Activated CD8-positive, alpha-beta memory T cell treated with anti-CD3 and anti-CD28 coated beads, Interleukin-2, amount 10 ng/mL, durations not matched to agents 7 days and 5 days (primary cell): Measurements from ENCODE around the gene PHYH. TPM values are rescaled to one million over a fixed set of nuclear protein-coding genes. Genes with fewer than 3 reads are reported as not detected.

ENCODE experiments used
- ATAC-seq: fragments of 150-1000 bp; cut with Tn5 transposase; one replicate; pipeline ENCODE4 v1.10.0; 2021; ENCODE audit warnings: moderate library complexity
- CTCF ChIA-PET: fragments of 350-600 bp; sonication (Branson Sonifier 250); formaldehyde crosslinking; loops from one replicate; lab custom pipeline; 2021; ENCODE audit warnings: antibody characterized with exemption; lab: Charles Lee
- DNase-seq: peaks from one replicate; pipeline ENCODE4 v3.0.0-alpha.2; 2020
- H3K27ac Mint-ChIP-seq: one replicate; pipeline ENCODE4 v1.8.0; 2021; ENCODE audit warnings: mild to moderate bottlenecking, mixed read lengths
- H3K27me3 Mint-ChIP-seq: one replicate; pipeline ENCODE4 v1.8.0; 2021; ENCODE audit warnings: mixed read lengths
- H3K36me3 Mint-ChIP-seq: one replicate; pipeline ENCODE4 v1.8.0; 2021; ENCODE audit warnings: mild to moderate bottlenecking, mixed read lengths
- H3K4me1 Mint-ChIP-seq: one replicate; pipeline ENCODE4 v1.8.0; 2021; ENCODE audit warnings: mixed read lengths
- H3K4me3 Mint-ChIP-seq: one replicate; pipeline ENCODE4 v1.8.0; 2021; ENCODE audit warnings: mild to moderate bottlenecking, moderate library complexity, mixed read lengths
- H3K9me3 Mint-ChIP-seq: one replicate; pipeline ENCODE4 v1.8.0; 2022; ENCODE audit warnings: low read depth, mixed read lengths
- total RNA-seq, 2 experiments: library from RNA; stranded (reverse); gene quantifications; one replicate each; pipeline ENCODE4 v1.2.3, GENCODE V29; 2021

The PHYH gene
- total RNA-seq, 2 experiments from 2014 or later = 13.6 to 14.4 TPM

GRCh38 chr10:13311177-13311575 lies 11.3 kb upstream of the PHYH start:
- CTCF ChIA-PET = interaction anchor here (0.6 to 1.8 kb wide), 2 partner anchors 9 to 34 kb away, joined by 3 to 5 read pairs; no protein-coding TSS in a partner anchor
- H3K4me3 Mint-ChIP-seq = no peak overlapping the region

DNA sequence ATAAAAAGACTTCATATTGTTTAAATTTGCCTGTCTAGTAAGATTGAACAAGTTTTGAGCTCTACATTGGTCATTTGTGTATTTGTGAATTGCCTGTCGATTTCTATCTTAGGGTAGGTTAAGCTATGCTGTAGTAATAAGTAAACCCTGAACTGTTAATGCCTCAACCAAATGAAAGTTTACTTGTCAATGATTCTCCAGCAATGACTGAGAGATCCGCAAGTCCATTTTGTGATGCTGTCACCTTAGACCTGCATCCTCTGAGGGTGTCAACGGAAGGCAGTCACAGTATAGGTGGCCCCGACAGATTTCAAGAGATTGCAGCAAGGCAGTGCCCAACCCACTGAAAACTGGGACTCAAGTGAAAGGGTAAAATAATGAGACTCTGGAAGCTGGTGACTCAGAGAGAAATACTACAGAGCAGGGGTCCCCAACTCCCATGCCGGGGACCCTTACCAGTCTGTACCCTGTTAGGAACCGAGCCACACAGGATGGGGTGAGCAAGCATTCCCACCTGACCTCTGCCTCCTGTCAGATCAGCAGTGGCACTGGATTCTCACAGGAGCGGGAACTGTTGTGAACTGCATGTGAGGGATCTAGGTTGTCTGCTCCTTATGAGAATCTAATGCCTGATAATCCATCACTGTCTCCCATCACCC lies 10.8 kb upstream of the PHYH start:
- no peaks in the 10 kb centered on the region for H3K4me1 Mint-ChIP-seq
- H3K27ac Mint-ChIP-seq = no peak overlapping the region
- H3K27me3 Mint-ChIP-seq = no peaks in the 10 kb centered on the region
- ATAC-seq = no peak
- DNase-seq = no peak
- no peak overlapping the region for H3K4me3 Mint-ChIP-seq
- CTCF ChIA-PET = interaction anchor here (0.6 to 1.8 kb wide), 2 partner anchors 8 to 33 kb away, joined by 3 to 5 read pairs; no protein-coding TSS in a partner anchor
- H3K36me3 Mint-ChIP-seq = no peaks in the 10 kb centered on the region
- no peaks in the 10 kb centered on the region for H3K9me3 Mint-ChIP-seq

More at GRCh38 chr10:13311177-13311575, 11.3 kb upstream of the PHYH start:
- Mint-ChIP-seq H3K4me1 (no peaks in the 10 kb centered on the region), H3K9me3 (no peaks in the 10 kb centered on the region), H3K36me3 (no peaks in the 10 kb centered on the region), H3K27ac (no peak overlapping the region), H3K27me3 (no peaks in the 10 kb centered on the region)
- ATAC-seq (no peak), DNase-seq (no peak)

GRCh38 chr10:13309792-13310191 lies 9.9 kb upstream of the PHYH start:
- ATAC-seq = no peak
- H3K9me3 Mint-ChIP-seq = no peaks in the 10 kb centered on the region
- no peaks in the 10 kb centered on the region for H3K27me3 Mint-ChIP-seq
- H3K27ac Mint-ChIP-seq = no peak overlapping the region
- CTCF ChIA-PET = interaction anchor here (1.8 kb wide), 1 partner anchor 8 kb away, joined by 5 read pairs; no protein-coding TSS in a partner anchor
- H3K4me3 Mint-ChIP-seq = no peak overlapping the region
- H3K36me3 Mint-ChIP-seq = no peaks in the 10 kb centered on the region
- no peaks in the 10 kb centered on the region for H3K4me1 Mint-ChIP-seq
- DNase-seq = no peak

GRCh38 chr10:13308096-13308495 lies 8.2 kb upstream of the PHYH start:
- ATAC-seq (no peak), DNase-seq (no peak)
- Mint-ChIP-seq H3K4me3 (no peak overlapping the region), H3K4me1 (peaks cover 2% of the 10 kb centered on the region), H3K27me3 (no peaks in the 10 kb centered on the region), H3K36me3 (no peaks in the 10 kb centered on the region), H3K27ac (no peak overlapping the region), H3K9me3 (no peaks in the 10 kb centered on the region)
- CTCF ChIA-PET = no interaction called here

- DNase-seq (no peak), ATAC-seq (no peak)
- CTCF ChIA-PET = no interaction called here
- Mint-ChIP-seq H3K9me3 (no peaks in the 10 kb centered on the region), H3K36me3 (no peaks in the 10 kb centered on the region), H3K27me3 (no peaks in the 10 kb centered on the region), H3K4me3 (no peak overlapping the region), H3K4me1 (peaks cover 13% of the 10 kb centered on the region), H3K27ac (no peak overlapping the region)
Measured at GRCh38 chr10:13306103-13306502, 6.2 kb upstream of the PHYH start.

GRCh38 chr10:13302821-13303555 lies 3.1 kb upstream of the PHYH start:
- CTCF ChIA-PET = interaction anchor here (0.6 to 5.7 kb wide), 28 partner anchors 8 to 1651 kb away, joined by 3 to 55 read pairs (median 4); partner anchors contain the start of genes DCLRE1C, MCM10 and OPTN
- no peaks in the 10 kb centered on the region for H3K36me3 Mint-ChIP-seq
- H3K27me3 Mint-ChIP-seq = no peaks in the 10 kb centered on the region
- ATAC-seq (no peak), DNase-seq (no peak)
- no peaks in the 10 kb centered on the region for H3K9me3 Mint-ChIP-seq
- H3K4me1 Mint-ChIP-seq = peaks cover 27% of the 10 kb centered on the region
- H3K4me3 Mint-ChIP-seq = peak overlapping the region; percentile 76
- H3K27ac Mint-ChIP-seq = peak overlapping the region; percentile 100

- H3K36me3 Mint-ChIP-seq = no peaks in the 10 kb centered on the region
- H3K9me3 Mint-ChIP-seq = no peaks in the 10 kb centered on the region
- peak overlapping the region; percentile 44 for H3K27ac Mint-ChIP-seq
- CTCF ChIA-PET = interaction anchor here (0.6 to 5.7 kb wide), 5 partner anchors 55 to 1563 kb away, joined by 3 to 55 read pairs (median 3); partner anchors contain the start of gene MCM10
- DNase-seq = no peak
- H3K4me1 Mint-ChIP-seq = peaks cover 27% of the 10 kb centered on the region
- peak overlapping the region; percentile 63 for H3K4me3 Mint-ChIP-seq
- ATAC-seq = no peak
- no peaks in the 10 kb centered on the region for H3K27me3 Mint-ChIP-seq
Measured at GRCh38 chr10:13298748-13299436, 972 bp downstream of the PHYH start.

DNA sequence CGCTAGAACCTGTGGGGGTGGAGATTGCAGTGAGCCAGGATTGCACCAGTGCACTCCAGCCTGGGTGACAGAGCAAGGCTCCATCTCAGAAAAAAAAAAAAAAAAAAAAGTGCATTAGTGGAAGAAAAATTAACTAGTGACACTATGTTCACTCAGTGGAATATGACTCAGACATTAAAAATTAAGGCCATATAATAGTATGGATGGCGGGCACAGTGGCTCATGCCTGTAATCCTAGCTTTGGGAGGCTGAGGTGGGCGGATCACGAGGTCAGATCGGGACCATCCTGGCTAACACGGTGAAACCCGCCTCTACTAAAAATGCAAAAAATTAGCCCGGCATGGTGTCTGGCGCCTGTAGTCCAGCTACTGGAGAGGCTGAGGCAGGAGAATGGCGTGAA lies 3.4 kb downstream of the PHYH start:
- Mint-ChIP-seq H3K27ac (no peak overlapping the region), H3K36me3 (no peaks in the 10 kb centered on the region), H3K9me3 (no peaks in the 10 kb centered on the region), H3K4me1 (peaks cover 17% of the 10 kb centered on the region), H3K27me3 (no peaks in the 10 kb centered on the region), H3K4me3 (no peak overlapping the region)
- no peak for ATAC-seq
- no peak for DNase-seq
- CTCF ChIA-PET = interaction anchor here (0.7 kb wide), 1 partner anchor 55 kb away, joined by 6 read pairs; no protein-coding TSS in a partner anchor

DNA sequence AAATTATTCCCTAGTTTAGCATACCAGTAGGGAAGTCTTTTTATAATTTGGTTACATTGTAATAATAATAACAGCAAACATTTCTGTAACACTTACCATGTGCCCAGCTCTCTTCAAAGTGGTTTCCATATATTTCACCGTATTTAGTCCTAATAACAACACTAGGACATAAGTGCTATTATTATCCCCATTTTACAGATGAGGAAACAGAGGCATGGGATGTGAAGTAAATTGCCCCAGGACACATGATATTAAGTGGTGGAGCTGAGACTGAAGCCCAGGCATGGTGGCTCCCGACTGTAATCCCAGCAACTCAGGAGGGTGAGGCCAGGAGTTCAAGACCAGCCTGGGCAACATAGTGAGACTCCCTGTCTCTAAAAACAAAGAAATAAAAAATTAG lies 5.1 kb downstream of the PHYH start:
- peaks cover 5% of the 10 kb centered on the region for H3K4me1 Mint-ChIP-seq
- CTCF ChIA-PET = interaction anchor here (1.0 kb wide), 1 partner anchor 9 kb away, joined by 3 read pairs; no protein-coding TSS in a partner anchor
- no peak for ATAC-seq
- no peak for DNase-seq
- peaks cover 2% of the 10 kb centered on the region for H3K36me3 Mint-ChIP-seq
- no peaks in the 10 kb centered on the region for H3K9me3 Mint-ChIP-seq
- no peak overlapping the region for H3K27ac Mint-ChIP-seq
- no peaks in the 10 kb centered on the region for H3K27me3 Mint-ChIP-seq
- no peak overlapping the region for H3K4me3 Mint-ChIP-seq

- Mint-ChIP-seq H3K36me3 (peaks cover 11% of the 10 kb centered on the region), H3K4me3 (no peak overlapping the region), H3K27ac (no peak overlapping the region), H3K4me1 (peaks cover 18% of the 10 kb centered on the region), H3K9me3 (no peaks in the 10 kb centered on the region), H3K27me3 (no peaks in the 10 kb centered on the region)
- ATAC-seq = no peak
- CTCF ChIA-PET = interaction anchor here (1.5 kb wide), 1 partner anchor 10 kb away, joined by 7 read pairs; no protein-coding TSS in a partner anchor
- no peak for DNase-seq
Measured at GRCh38 chr10:13291821-13292773, 7.8 kb downstream of the PHYH start.

GRCh38 chr10:13291061-13291460 lies 8.8 kb downstream of the PHYH start:
- Mint-ChIP-seq H3K27me3 (no peaks in the 10 kb centered on the region), H3K4me3 (no peak overlapping the region), H3K27ac (no peak overlapping the region), H3K36me3 (peaks cover 11% of the 10 kb centered on the region), H3K9me3 (no peaks in the 10 kb centered on the region), H3K4me1 (peaks cover 18% of the 10 kb centered on the region)
- DNase-seq (no peak), ATAC-seq (no peak)
- CTCF ChIA-PET = no interaction called here

DNA sequence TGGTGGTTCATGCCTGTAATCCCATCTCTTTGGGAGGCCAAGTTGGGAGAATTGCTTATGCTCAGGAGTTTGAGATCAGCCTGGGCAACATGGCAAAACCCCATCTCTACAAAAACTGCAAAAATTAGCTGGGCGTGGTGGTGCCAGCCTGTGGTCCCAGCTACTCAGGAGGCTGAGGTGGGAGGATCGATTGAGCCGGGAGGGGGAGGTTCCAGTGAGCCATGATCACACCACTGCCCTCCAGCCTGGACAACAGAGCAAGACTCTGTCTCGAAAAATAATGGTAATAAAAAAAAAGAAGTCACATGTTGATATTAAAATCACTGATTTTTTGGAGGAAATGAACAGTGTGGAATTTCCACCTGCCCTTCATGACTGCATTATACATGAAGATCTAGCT lies 15.8 kb downstream of the PHYH start:
- H3K27ac Mint-ChIP-seq = no peak overlapping the region
- H3K9me3 Mint-ChIP-seq = no peaks in the 10 kb centered on the region
- peaks cover 18% of the 10 kb centered on the region for H3K4me1 Mint-ChIP-seq
- CTCF ChIA-PET = interaction anchor here (2.4 kb wide), 1 partner anchor 18 kb away, joined by 6 read pairs; no protein-coding TSS in a partner anchor
- H3K36me3 Mint-ChIP-seq = peaks cover 8% of the 10 kb centered on the region
- no peak for DNase-seq
- H3K4me3 Mint-ChIP-seq = no peak overlapping the region
- ATAC-seq = no peak
- no peaks in the 10 kb centered on the region for H3K27me3 Mint-ChIP-seq
